HEK293 (cell line): ENCODE data around the gene MRPL55.

ENCODE experiments used
- ATF2 ChIP-seq: fragments of 450-650 bp; formaldehyde crosslinking; IDR thresholded peaks from 2 replicates; pipeline ENCODE4 v1.5.1; 2016; ENCODE audit warnings: missing biosample characterization, missing genetic modification characterization, low read depth
- BCL11A ChIP-seq: fragments of 450-650 bp; formaldehyde crosslinking; IDR thresholded peaks from 2 replicates; pipeline ENCODE4 v1.5.1; 2016; ENCODE audit warnings: low read depth, missing biosample characterization, missing genetic modification characterization
- GLIS2 ChIP-seq: fragments of 450-650 bp; formaldehyde crosslinking; IDR thresholded peaks from 2 replicates; pipeline ENCODE4 v1.5.1; 2016; ENCODE audit warnings: missing biosample characterization, missing genetic modification characterization
- HIC1 ChIP-seq: fragments of 450-650 bp; formaldehyde crosslinking; IDR thresholded peaks from 2 replicates; pipeline ENCODE4 v1.5.1; 2016; ENCODE audit warnings: missing biosample characterization, missing genetic modification characterization
- HOXD13 ChIP-seq: sonication (generic); formaldehyde crosslinking; IDR thresholded peaks from 2 replicates; pipeline ENCODE4 v1.8.0; 2022; ENCODE audit warnings: missing genetic modification reagents, borderline replicate concordance
- KLF10 ChIP-seq: fragments of 450-650 bp; IDR thresholded peaks from 2 replicates; pipeline ENCODE4 v1.5.1; 2018; ENCODE audit warnings: missing biosample characterization, mild to moderate bottlenecking, missing genetic modification characterization
- KLF17 ChIP-seq: fragments of 450-650 bp; formaldehyde crosslinking; IDR thresholded peaks from 2 replicates; pipeline ENCODE4 v1.5.1; 2016; ENCODE audit warnings: missing biosample characterization, missing genetic modification characterization
- PRDM10 ChIP-seq: fragments of 450-650 bp; formaldehyde crosslinking; IDR thresholded peaks from 2 replicates; pipeline ENCODE4 v1.5.1; 2016; ENCODE audit warnings: missing biosample characterization, missing genetic modification characterization
- SP2 ChIP-seq: fragments of 450-650 bp; formaldehyde crosslinking; IDR thresholded peaks from 2 replicates; pipeline ENCODE4 v1.5.1; 2016; ENCODE audit warnings: missing biosample characterization, missing genetic modification characterization
- TCF7L2 ChIP-seq: IDR thresholded peaks from 2 replicates; pipeline ENCODE4 v1.6.1; 2011; ENCODE audit warnings: low read depth, mild to moderate bottlenecking, inconsistent platforms, low read length, moderate library complexity, borderline replicate concordance
- TRIM28 ChIP-seq: IDR thresholded peaks from 2 replicates; pipeline ENCODE4 v1.6.1; 2011; ENCODE audit warnings: low read length, control low read depth, borderline replicate concordance
- WT1 ChIP-seq: fragments of 450-650 bp; formaldehyde crosslinking; IDR thresholded peaks from 2 replicates; pipeline ENCODE4 v1.5.1; 2016; ENCODE audit warnings: missing biosample characterization, missing genetic modification characterization
- ZBTB10 ChIP-seq: fragments of 450-650 bp; formaldehyde crosslinking; IDR thresholded peaks from 2 replicates; pipeline ENCODE4 v1.5.1; 2016; ENCODE audit warnings: missing biosample characterization, missing genetic modification characterization
- ZBTB48 ChIP-seq: fragments of 450-650 bp; formaldehyde crosslinking; IDR thresholded peaks from 2 replicates; pipeline ENCODE4 v1.5.1; 2016; ENCODE audit warnings: missing biosample characterization, missing genetic modification characterization
- ZEB2 ChIP-seq: fragments of 450-650 bp; formaldehyde crosslinking; IDR thresholded peaks from 2 replicates; pipeline ENCODE4 v1.5.1; 2016; ENCODE audit warnings: missing biosample characterization, missing genetic modification characterization
- ZNF214 ChIP-seq: fragments of 450-650 bp; formaldehyde crosslinking; IDR thresholded peaks from 2 replicates; pipeline ENCODE4 v1.5.1; 2017; ENCODE audit warnings: missing biosample characterization, mild to moderate bottlenecking, missing genetic modification characterization, borderline replicate concordance
- ZNF292 ChIP-seq: fragments of 450-650 bp; formaldehyde crosslinking; IDR thresholded peaks from 2 replicates; pipeline ENCODE4 v1.5.1; 2016; ENCODE audit warnings: low read depth, missing biosample characterization, missing genetic modification characterization, borderline replicate concordance
- ZNF391 ChIP-seq: fragments of 450-650 bp; formaldehyde crosslinking; IDR thresholded peaks from 2 replicates; pipeline ENCODE4 v1.5.1; 2016; ENCODE audit warnings: low read depth, missing biosample characterization, missing genetic modification characterization, borderline replicate concordance
- ZNF548 ChIP-seq: fragments of 450-650 bp; formaldehyde crosslinking; IDR thresholded peaks from 2 replicates; pipeline ENCODE4 v1.5.1; 2016; ENCODE audit warnings: missing biosample characterization, missing genetic modification characterization
- ZNF596 ChIP-seq: fragments of 450-650 bp; IDR thresholded peaks from 2 replicates; pipeline ENCODE4 v1.5.0; 2018; ENCODE audit warnings: missing biosample characterization, mild to moderate bottlenecking, missing genetic modification characterization, moderate library complexity
- ZNF664 ChIP-seq: fragments of 450-650 bp; formaldehyde crosslinking; IDR thresholded peaks from 2 replicates; pipeline ENCODE4 v1.5.1; 2016; ENCODE audit warnings: missing biosample characterization, missing genetic modification characterization
- ZNF768 ChIP-seq: fragments of 450-650 bp; formaldehyde crosslinking; IDR thresholded peaks from 2 replicates; pipeline ENCODE4 v1.5.1; 2018; ENCODE audit warnings: missing biosample characterization, mild to moderate bottlenecking, missing genetic modification characterization
- ZNF791 ChIP-seq: fragments of 450-650 bp; formaldehyde crosslinking; IDR thresholded peaks from 2 replicates; pipeline ENCODE4 v1.5.1; 2016; ENCODE audit warnings: missing biosample characterization, missing genetic modification characterization
- ZSCAN16 ChIP-seq: fragments of 450-650 bp; formaldehyde crosslinking; IDR thresholded peaks from 2 replicates; pipeline ENCODE4 v1.5.1; 2016; ENCODE audit warnings: missing biosample characterization, missing genetic modification characterization

Gene MRPL55

GRCh38 chr1:228139931-228140723 is 31.0 kb upstream of the MRPL55 start, which contains the start of gene GUK1 (continued):
- TF ChIP-seq PRDM10 (tag by site-specific recombination) (peak; percentile 74), ATF2 (tag by site-specific recombination) (peak; percentile 99), GLIS2 (peak; percentile 84), ZNF292 (tag by site-specific recombination) (no peak), ZNF596 (tag by site-specific recombination) (no peak), KLF10 (tag by site-specific recombination) (peak; percentile 98), TCF7L2 (peak; percentile 97; the same call in 1 of the 2 replicates), WT1 (peak; percentile 90), ZSCAN16 (tag by site-specific recombination) (peak; percentile 45; the same call in 1 of the 2 replicates), HIC1 (tag by site-specific recombination) (peak; percentile 91), ZEB2 (peak; percentile 99), TRIM28 (peak; percentile 40; the same call in 1 of the 2 replicates), ZBTB48 (tag by site-specific recombination) (peak; percentile 66), HOXD13 (CRISPR knock-in tag) (no peak), KLF17 (tag by site-specific recombination) (peak; percentile 94), ZNF768 (tag by site-specific recombination) (no peak; the same call in 1 of the 2 replicates), ZNF214 (tag by site-specific recombination) (no peak), ZNF391 (tag by site-specific recombination) (peak; percentile 85; the same call in 1 of the 2 replicates), BCL11A (tag by site-specific recombination) (0 out of 2 replicates have a peak, but pooled peaks have one; percentile 23), ZNF791 (tag by site-specific recombination) (0 out of 2 replicates have a peak, but pooled peaks have one; percentile 9), SP2 (tag by site-specific recombination) (peak; percentile 100), ZBTB10 (tag by site-specific recombination) (peak; percentile 60; the same call in 1 of the 2 replicates), ZNF548 (tag by site-specific recombination) (no peak), ZNF664 (tag by site-specific recombination) (no peak)
